SHP77 treated with DMSO at 0.1 percent for 48 hours (cell line): ENCODE measurements around the gene NDUFS7.
A peak's percentile ranks its signal among the peaks of the same experiment; 100 is the strongest.

Experiments
- DNase-seq: peaks from one replicate; lab custom pipeline; 2025; lab: John Stamatoyannopoulos, UW

Gene NDUFS7

DNA sequence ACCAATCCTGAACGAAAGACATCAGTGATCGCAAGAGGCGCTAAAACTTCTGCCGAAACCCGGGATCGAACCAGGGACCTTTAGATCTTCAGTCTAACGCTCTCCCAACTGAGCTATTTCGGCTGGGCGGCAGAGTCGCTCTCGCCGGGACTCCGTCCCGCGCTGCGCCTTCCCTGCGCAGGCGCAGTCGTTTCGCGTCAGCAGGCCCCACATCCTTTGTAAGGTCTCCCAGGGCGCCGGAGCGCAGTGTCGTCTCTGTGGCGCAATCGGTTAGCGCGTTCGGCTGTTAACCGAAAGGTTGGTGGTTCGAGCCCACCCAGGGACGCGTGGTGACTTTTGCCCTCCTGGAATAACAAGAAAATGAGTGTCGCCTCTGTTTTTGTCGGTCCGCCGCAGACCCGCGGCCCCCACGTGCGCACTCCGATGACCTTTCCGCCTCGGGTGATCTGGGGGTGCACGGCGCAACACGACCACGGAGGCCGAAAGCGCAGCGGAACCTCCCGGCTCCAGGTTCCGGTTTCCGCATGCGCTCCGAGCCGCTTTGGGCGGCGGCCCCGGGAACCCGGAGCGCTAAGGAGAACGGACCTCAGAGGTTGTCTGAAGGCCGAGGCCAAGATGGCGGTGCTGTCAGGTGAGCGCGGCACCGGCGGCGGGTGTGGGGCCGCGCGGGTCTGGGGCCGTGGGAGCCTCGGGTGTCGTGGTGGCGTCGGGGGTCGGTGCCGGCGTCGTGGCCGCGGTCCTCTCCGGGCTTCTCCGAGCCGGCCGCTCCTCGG lies at the start of gene NDUFS7:
TSS of gene NDUFS7 (plus strand) at position 596 of the 773 bp plus-strand sequence. CDS start at position 616, 20 bp downstream.
- DNase-seq = peak; percentile 58

DNA sequence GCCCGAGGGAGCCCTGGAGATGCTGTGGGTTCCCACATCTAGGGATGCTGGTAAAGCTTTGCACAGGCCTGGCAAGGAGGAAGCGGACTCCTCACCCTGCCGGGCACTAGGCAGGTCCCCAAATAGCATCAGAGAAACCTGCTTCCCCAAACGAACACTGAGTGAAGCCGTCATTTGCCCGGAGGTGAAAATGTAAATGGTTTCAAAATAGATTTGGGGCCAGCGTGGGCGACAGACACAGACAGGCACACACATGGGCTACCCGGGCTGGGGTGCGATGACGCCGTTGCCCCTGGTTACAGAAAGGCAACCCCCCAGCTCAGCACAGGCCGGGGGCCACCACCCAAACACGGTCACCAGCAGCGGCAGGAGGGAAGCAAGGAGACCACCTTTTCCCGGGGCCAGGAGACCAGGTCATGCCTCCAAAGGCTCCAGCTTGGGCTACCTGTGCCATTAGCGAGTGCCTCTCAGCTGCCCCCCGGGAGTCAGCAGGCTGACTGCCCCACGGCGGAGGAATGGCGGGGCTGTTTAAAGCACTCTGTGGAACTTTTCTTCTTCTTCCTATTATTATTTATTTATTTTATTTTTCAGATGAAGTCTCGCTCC lies 47.5 kb upstream of the NDUFS7 start:
- no peak for DNase-seq

DNA sequence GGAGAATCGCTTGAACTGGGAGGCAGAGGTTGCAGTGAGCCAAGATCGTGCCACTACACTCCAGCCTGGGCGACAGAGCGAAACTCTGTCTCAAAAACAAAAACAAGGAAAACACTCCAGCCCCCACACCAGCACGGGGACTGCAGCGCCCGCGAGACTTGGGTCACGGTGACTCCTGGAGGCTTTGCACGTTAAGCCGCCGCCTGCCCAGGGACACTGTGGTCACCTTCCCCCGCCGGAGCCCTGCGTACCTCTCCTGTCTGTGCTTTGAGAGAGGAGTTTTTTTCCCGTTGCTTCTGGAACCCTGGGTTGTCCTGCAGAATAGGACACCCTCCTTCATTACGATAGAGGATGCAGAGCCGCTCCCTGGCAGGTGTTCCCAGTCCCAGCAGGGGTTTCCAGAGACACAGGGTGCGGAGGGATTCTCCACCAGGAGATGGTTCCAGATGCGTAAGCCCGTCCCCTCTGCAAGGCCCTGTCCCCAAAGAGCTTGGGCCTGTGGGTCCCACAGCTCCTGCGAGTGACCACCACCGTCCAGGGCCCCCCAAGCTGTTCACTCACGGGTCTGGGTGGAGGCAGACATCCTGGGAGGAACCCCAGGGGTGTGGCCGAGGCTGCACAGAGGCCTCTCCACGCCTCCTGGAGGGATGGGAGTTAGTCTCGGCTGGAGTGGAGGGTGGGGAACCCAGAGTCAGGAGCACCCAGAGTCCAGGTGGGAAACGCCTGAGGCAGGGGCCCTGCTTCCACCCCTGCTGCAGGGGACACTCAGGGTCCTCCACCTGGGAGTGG lies 42.8 kb upstream of the NDUFS7 start:
- no peak for DNase-seq

DNA sequence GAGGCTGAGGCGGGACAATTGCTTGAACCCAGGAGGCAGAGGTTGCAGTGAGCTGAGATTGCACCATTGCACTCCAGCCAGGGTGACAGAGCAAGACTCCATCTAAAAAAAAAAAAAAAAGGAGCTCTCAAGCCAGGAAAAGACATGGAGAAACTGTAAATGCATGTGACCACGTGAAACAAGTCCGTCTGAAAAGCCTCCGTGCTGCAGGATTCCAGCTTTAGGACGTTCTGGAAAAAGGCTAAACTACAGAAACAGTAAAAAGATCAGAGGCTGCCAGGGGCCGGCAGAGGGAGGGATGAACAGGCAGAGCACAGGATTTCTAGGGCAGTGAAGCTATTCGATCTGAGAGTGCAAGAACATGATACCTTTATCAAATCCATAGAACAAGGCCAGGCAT lies 40.7 kb upstream of the NDUFS7 start:
- DNase-seq = no peak

DNA sequence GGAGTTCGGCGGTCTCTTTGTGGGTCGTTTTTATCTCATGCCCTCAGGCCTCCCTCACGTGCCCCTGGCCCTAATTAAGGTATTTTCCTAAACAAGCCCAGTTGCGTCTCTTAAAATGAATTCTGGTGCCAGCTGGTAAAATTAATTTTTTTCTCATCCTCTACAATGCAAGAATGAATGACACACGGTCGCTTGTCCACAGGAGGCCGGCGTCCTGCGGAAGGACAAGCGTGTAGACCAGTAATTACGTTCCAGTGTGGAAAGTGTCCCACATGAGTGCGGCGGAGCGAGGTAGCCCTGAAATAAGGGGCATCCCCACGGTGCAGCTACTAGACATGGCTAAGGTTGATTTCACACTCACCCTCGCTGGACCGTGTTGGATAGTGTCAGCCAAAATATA lies 34.5 kb upstream of the NDUFS7 start:
- no peak for DNase-seq

DNA sequence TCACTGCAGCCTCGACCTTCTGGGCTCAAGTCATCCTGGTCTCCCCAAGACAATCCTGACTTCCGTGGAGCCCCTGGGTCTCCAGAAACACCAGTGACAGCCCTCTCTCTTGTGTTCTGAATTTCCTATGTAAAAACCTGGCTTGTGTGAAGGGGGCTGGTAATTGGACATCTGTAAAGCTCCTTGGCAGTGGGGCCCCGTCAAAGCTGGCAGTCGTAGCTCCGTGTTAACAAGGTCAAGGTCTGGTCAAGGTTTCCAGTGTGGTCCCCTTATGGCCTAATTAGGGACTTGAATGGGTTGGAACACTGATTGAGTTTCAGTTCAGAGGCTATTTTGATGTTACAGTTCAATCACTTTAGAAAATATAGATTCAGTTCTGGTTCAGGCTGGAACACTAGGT lies 32.8 kb upstream of the NDUFS7 start:
- no peak for DNase-seq

DNA sequence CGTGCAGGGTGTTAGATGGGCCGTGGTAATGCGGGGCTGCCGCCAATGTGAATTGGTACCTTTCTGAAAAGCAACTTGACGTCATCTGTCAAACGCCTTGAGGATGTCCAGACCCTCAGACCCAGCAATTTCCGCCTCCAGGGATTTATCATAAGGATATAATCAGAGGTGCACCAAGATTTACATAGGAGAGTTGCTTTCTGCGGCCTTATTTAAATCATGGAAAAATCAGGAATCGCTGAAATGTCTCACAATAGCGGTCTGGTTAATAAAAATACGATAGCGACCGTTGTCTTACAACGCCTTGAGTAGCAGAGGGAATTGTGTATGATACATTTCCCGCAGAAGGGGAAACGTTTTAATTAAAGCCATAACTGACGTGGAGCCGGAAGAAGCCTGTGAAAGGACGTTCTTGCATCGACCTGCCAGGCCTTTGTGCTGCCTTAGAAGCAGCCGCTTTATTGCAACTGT lies 32.3 kb upstream of the NDUFS7 start:
- no peak for DNase-seq

DNA sequence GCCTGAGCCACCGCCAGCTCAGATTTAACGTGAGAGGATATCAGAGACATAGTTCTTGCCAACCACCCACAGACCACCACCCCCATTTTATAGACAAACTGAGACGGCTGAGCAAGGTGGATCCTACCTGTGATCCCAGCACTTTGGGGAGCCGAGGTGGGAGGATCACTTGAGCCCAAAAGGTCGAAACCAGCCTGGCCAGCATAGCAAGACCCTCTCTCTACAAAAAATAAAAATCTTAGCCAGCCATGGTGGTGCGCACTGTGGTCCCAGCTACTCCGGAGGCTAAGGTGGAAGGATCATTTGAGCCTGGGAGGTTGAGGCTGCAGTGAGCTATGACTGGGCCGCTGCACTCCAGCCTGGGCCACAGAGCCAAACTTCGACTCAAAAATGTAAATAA lies 30.6 kb upstream of the NDUFS7 start:
- no peak for DNase-seq

DNA sequence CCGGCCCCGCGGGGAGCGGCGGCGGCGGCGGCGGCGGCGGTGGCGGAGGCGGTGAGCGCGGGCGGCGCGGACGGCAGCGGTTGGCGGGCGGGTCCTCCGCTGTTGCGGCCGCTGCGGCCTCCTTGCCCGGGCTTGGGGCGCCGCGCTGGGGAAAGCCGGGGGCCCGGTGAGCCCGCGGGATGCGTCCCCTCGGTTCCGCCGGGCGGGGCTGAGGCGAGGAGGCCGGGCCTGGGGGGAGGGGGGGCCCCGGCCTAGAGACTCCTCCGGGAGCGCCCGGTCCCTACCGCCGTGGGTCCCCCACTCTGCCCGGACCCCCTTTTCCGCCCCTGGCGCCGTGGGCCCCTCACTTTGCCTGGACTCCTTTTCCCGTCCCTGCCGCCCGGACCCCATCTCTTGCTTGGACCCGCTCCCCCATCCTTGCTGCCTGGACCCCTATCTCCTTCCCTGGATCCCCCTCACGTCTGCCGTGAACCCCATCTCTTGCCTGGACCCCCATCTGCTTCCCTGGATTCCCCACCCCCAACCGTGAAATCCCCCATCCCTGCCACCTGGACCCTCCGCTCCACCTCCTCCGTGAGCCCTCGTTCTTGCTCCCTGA lies 28.6 kb upstream of the NDUFS7 start:
- no peak for DNase-seq

DNA sequence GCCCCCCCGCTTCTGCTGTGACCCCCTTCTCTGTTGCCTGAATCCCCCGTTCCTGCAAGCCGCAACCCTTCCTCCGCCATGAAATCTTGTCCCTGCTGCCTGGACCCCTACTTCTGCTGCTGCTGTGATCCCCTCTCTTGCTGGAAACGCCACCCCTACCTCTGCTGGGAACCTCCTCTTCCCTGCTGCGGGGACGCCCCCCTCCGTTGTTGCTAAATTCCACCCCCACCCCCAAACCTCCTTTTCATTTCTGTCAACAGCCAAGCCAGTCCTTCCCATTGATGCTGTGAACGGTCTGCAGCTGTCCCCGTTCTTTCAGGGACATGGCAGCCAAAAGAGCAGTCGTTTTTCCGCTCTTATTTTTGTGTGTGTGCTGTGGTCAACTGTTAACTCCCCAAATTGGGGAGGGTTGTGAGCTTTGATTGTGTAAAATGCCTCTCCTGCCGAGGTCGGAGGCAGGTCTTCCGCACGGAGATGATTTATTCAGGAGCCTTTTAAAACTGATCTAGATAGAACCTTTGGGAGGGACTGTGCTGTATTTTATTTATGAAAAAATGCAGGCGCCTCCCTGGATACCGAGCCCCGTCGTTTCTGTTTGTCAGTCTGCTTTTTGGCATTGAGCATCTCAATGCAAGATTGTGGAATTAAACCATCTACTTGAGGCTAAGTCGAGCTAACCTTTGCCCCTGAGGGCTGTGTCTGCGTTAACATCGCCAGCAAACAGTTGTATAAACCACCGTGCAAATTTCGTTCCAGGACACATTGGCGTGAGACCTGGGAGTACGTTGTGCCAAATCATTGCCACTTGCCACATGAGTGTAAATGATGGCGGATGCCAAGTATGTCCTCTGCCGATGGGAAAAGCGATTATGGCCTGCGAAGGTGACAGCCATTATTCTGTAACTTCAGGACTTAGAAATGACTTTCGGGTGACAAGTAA lies 27.9 kb upstream of the NDUFS7 start:
- no peak for DNase-seq

DNA sequence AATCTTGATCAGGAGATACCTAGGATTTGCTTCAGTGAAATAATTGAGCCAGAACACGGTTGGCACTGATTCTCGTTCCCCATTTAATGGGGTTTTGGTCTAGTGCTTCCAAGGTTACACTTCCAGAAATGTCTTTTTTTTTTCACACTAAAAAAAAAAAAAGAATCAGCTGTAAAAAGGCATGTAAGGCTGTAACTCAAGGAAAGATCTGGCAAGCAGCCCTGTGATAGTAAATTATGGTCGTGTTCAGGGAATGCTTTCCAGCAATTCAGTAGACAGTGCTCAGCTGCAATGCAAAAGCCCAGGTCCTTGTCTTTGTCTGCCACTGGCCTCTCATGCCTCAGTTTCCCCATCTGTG lies 27.2 kb upstream of the NDUFS7 start:
- no peak for DNase-seq

DNA sequence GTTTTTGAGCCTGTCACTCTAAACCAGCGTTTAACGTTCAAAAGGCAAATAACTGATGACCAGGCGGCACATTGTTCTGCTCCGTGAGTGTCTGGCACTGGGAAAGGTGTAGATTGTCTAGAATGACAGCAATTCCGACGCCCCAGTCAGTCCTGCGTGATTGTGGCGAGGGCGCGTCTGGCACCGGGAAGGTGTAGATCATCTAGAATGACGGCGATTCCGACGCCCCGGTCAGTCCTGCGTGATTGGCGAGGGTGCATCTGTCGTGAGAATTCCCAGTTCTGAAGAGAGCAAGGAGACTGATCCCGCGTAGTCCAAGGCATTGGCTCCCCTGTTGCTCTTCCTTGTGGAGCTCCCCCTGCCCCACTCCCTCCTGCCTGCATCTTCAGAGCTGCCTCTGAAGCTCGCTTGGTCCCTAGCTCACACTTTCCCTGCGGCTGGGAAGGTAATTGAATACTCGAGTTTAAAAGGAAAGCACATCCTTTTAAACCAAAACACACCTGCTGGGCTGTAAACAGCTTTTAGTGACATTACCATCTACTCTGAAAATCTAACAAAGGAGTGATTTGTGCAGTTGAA lies 26.1 kb upstream of the NDUFS7 start:
- DNase-seq = no peak

DNA sequence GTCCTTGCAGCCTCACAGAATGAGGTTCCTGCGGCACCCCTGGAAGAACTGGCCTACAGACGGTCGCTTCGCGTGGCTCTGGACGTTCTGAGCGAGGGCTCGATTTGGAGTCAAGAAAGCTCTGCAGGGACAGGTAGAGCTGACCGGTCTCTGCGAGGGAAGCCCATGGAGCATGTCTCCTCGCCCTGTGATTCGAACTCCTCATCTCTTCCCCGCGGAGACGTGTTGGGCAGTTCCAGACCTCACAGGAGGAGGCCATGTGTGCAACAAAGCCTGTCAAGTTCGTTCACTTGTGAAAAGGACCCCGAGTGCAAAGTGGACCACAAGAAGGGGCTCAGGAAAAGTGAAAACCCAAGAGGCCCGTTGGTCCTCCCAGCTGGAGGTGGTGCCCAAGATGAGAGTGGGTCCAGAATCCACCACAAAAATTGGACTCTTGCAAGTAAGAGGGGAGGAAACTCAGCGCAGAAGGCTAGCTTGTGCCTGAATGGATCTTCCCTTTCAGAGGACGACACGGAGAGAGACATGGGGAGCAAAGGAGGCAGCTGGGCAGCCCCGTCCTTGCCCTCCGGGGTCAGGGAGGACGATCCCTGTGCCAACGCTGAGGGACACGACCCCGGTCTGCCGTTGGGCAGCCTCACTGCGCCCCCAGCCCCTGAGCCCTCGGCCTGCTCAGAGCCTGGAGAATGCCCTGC lies 23.4 kb upstream of the NDUFS7 start:
- DNase-seq = no peak

DNA sequence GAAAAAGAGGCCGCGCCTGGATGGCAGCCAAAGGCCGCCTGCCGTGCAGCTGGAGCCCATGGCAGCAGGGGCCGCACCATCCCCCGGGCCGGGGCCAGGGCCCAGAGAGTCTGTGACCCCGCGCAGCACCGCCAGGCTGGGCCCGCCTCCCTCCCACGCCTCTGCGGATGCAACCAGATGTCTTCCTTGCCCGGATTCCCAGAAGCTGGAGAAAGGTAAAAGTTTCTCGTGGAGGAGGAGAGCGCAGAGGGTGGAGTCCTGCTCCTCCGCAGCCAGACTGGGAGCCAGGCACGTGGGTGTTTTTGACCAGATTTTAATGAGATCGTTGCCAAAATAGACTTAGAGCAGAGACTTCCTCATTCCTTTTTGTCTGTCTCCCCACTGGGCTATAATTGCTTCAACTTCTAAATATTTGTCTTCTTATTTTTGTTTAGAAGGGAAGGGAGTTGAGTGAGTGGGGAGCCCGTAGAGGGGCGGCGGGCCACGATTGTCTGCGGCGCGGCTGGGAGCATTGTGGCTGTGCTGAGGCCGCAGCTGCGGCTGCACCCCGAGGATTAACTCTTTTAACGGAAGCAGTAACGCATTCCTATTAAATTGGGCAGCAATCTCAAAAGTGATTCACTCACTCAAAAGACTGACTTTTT lies 22.8 kb upstream of the NDUFS7 start:
- DNase-seq = peak; percentile 48

DNA sequence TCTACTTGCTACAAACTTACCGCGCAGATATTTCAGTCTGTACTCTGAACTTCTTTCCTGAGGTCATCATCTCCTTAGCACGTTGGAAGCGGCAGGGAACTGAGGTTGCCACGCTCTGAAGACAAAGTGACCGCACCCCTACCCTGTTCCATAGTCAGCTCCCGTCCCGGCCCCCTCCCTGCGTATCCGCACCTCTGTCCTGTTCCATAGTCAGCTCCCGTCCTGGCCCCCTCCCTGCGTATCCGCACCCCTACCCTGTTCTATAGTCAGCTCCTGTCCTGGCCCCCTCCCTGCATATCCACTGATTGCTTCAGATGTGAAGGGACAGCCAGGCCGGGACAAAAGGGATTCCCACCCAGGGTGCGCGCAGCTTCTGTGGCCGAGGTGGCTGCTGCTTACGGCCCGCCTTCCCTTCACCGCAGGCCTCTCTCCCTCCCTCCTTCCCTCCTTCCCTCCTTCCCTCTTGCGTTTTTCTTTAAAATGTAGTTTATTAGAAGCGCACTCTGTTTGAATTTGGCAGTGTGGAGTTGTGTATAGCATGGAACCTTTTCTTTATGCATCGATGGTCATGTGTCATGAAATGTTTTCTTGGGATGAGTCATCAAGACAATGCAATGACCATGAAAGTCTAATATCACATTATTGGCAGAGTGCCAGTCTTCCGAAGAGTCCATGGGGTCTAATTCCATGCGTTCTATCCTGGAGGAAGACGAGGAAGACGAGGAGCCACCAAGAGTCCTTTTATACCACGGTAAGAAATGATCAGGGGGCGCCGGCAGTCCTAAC lies 21.9 kb upstream of the NDUFS7 start:
- no peak for DNase-seq

DNA sequence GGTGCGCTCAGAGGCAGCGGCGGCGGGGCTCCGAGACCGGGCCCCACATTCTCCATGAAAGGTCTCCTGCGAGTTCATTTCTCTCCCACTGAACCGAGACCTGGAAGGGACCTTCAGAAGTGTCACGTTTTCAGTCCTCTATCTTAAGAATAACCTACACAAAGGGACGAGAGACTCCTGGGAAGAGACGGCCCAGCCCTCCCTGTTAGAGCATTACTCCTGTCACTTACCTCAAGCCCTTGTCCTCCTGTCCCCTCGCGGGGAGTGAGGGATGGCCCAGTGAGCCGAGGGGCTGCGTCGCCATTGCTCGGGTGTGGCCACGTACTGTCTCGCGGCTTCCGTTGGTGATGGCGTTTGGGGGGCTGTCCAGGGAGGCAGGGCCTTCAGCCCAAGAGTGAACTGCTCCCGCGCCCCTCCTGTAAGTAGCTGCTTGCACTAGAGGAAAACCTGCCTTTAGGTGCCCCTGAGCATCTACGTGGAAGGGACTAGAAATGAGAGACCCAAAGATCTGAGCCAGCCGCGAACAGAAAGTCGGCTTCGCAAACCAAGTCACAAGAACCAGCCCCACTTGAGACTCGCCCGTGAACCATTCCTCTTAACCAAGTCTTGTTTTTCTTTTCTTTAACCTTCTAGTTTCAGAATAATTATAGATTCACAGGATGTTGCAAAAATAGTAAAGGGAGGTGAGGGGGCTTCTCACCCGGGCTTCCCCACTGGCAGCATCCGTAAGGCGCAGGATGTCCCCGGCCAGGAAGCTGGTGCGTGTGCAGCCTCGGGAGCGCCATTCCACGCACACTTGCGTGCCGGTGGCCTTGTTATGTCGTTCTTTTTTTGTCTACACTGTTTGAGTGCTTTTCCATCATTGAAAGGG lies 21.1 kb upstream of the NDUFS7 start:
- DNase-seq = no peak

DNA sequence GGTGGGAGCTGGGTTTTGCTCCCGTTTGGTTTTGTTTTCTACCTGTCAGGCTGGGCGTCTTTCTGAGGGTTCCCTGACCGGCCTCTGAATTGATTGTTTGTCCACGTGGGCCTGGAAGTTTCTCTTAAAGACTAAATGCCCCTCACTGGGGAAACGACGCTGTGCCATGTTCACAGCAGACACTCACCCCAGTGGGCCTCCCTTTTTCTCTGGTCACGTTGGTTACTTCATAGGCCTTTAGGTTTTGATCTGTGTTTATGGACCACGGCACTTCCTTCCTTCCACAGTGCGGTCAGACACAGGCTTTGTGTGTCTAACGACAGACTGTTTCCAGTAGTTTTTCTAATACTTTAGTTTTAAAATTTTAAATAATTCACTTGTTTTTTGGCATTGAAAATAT lies 20.1 kb upstream of the NDUFS7 start:
- DNase-seq = no peak

DNA sequence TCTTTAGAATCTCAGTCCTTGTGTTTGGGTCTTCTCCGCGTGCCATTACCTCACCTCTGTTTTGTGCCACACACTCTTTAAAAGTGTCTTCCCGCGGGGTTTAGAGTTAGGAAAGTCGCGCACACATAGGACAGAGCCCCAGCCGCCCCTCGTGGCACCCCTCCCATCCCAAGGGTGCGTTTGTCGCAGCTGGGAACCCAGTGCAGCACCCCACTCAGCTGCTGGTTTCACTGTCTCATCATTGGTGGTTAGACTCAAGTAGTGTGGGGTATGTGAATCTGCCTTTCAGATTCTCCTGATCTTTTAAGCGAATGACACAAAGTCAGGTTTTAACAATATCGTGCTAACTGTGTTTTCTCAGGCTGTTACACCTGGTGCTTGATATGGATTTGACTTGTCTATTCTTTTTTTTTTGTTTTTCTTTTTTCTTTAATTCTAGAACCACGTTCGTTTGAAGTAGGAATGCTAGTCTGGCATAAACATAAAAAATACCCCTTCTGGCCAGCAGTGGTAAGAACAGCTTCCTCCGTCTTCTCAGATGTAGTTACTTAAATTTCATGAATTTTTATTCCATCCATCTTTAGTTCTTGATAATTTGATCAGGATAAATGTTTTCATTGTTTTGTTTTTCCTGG lies 19.5 kb upstream of the NDUFS7 start:
- no peak for DNase-seq
